Neural progenitor cell (in vitro differentiated cells): ENCODE data around the gene TRAPPC5.

Experiments
- EZH2phosphoT487 ChIP-seq: fragments of 200-600 bp; sonication (generic); IDR thresholded peaks from 2 replicates; pipeline ENCODE4 v1.6.1; 2017; ENCODE audit warnings: antibody characterized with exemption
- TF ChIP-seq, protein P1 (sequence below): fragments of 200-600 bp; sonication (generic); IDR thresholded peaks from 2 replicates; pipeline ENCODE4 v1.5.1; 2017; ENCODE audit warnings: antibody characterized with exemption, mild to moderate bottlenecking

DNA sequence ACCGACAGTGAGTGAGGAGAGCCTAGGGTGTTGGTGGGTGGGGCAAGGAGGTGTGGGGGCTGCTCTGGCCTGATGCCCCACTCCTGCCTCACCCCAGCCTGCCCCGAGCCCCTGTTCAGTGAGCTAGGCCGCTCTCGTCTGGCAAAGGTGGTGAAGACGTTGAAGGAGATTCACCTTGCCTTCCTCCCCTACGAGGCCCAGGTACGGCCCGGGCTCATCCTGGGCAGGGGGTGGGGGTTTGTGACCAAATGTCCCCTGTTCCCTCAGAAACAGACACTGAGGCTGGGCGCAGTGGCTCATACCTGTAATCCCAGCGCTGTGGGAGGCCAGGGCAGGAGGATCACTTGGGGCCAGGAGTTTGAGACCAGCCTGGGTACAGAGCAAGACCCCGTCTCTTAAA is 39.8 kb upstream of the TRAPPC5 start:
- TF ChIP-seq, protein P1, sequence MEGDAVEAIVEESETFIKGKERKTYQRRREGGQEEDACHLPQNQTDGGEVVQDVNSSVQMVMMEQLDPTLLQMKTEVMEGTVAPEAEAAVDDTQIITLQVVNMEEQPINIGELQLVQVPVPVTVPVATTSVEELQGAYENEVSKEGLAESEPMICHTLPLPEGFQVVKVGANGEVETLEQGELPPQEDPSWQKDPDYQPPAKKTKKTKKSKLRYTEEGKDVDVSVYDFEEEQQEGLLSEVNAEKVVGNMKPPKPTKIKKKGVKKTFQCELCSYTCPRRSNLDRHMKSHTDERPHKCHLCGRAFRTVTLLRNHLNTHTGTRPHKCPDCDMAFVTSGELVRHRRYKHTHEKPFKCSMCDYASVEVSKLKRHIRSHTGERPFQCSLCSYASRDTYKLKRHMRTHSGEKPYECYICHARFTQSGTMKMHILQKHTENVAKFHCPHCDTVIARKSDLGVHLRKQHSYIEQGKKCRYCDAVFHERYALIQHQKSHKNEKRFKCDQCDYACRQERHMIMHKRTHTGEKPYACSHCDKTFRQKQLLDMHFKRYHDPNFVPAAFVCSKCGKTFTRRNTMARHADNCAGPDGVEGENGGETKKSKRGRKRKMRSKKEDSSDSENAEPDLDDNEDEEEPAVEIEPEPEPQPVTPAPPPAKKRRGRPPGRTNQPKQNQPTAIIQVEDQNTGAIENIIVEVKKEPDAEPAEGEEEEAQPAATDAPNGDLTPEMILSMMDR, result no peak
- TF ChIP-seq EZH2phosphoT487, result no peak
